ENCODE data around the gene HES6. TPM values are rescaled to one million over a fixed set of nuclear protein-coding genes. Genes with fewer than 3 reads are reported as not detected.
A peak's percentile ranks its signal among the peaks of the same experiment; 100 is the strongest.

HES6 gene
- total RNA-seq, 2 donors from 2014 or later: 2.9 to 17.7 TPM

DNA sequence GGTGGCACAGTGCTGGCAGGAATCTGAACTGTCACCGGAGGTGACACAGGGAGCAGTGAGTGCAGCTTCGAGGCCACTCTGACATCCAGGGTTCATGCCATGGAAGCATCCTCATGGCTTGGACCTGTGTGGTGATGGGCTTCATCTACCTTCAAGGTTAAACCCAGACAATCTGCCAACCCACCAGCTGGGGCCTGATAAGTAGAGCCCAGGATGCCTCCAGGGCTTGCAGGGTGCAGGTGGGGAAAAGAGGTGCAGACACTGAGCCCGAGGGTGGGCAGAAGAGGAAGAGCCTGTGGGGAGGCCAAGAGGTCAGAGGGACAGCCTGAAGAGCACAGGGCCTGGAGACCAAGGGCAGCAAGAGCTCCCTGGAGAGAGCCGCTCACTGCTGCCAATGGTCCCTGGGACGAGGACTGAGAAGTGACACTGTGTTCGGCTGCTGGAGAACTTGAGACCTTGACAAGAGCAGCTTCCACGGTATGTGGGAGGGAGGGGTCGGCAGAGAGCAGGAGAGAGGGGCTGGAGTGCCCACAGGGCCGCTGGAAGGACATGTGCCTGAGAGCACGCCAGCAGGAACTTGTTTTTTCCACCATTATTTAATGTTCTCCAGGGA, 8.1 kb upstream of the HES6 start:
- Histone ChIP-seq H3K27ac (no peak overlapping the region), H3K4me3 (no peak overlapping the region), H3K9me3 (no peaks in the 10 kb centered on the region), H3K36me3 (peaks cover 7 to 16% of the 10 kb centered on the region in 2 donors), H3K4me1 (replicated peaks) (peaks cover 6% of the 10 kb centered on the region), H3K27me3 (replicated peaks; ENCODE audit: insufficient read depth) (no peaks in the 10 kb centered on the region)
- intact Hi-C loops (cut with DNase I): no loop called here
- DNase-seq (ENCODE audit: low spot score): no peak
- TF ChIP-seq POLR2AphosphoS5 (IDR thresholded peaks at IDR 0.05): no peak
- 78% methylated on average over 10 of the region's 10 CpGs for WGBS

DNA sequence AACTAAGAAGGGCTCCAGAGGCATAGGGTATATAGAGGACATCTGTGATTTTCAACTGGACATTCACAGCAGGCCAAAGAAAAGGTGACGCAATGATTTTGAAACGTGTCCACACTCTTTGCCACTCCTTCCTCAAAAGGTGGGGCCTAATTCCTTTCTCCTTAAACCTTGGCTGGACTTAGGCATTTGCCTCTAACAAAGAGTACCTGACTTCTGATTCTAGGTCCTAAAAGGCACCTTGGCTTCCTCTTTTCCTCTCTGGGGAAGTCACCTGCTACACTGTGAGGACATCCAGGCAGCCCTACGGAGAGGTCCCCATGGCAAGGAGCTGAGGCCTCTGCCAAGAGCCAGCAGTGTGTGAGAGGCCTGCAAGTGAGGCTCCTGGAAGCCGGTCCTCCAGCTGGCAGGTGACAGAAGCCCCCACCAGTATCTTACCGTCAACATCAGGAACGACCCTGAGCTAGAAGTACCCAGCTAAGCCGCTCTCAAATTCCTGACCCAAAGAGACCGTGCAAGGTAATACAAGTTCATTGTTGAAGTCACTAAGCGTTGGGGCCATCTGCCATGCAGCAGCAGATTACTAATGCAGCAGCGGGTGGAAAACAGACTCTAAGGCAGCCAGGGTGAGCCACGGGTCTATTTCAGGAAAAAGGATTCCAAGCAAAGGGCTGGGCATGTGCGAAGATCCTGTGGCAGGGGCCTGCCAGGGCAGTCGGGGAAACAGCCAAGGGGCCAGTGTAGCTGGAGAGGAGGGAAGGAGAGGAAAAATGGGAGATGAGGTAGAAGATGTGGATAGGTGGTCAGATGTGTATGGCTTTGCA, 7.4 kb upstream of the HES6 start:
- Histone ChIP-seq H3K27me3 (replicated peaks; ENCODE audit: insufficient read depth) (no peaks in the 10 kb centered on the region), H3K9me3 (no peaks in the 10 kb centered on the region), H3K4me1 (replicated peaks) (peaks cover 7% of the 10 kb centered on the region), H3K4me3 (no peak overlapping the region), H3K36me3 (peaks cover 7 to 16% of the 10 kb centered on the region in 2 donors), H3K27ac (no peak overlapping the region)
- intact Hi-C loops (cut with DNase I): no loop called here
- WGBS: 87% methylated on average over 13 of the region's 13 CpGs
- TF ChIP-seq POLR2A (IDR thresholded peaks at IDR 0.05) (no peak), POLR2AphosphoS5 (IDR thresholded peaks at IDR 0.05) (no peak)
- TF ChIP-seq, protein P1, sequence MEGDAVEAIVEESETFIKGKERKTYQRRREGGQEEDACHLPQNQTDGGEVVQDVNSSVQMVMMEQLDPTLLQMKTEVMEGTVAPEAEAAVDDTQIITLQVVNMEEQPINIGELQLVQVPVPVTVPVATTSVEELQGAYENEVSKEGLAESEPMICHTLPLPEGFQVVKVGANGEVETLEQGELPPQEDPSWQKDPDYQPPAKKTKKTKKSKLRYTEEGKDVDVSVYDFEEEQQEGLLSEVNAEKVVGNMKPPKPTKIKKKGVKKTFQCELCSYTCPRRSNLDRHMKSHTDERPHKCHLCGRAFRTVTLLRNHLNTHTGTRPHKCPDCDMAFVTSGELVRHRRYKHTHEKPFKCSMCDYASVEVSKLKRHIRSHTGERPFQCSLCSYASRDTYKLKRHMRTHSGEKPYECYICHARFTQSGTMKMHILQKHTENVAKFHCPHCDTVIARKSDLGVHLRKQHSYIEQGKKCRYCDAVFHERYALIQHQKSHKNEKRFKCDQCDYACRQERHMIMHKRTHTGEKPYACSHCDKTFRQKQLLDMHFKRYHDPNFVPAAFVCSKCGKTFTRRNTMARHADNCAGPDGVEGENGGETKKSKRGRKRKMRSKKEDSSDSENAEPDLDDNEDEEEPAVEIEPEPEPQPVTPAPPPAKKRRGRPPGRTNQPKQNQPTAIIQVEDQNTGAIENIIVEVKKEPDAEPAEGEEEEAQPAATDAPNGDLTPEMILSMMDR (IDR thresholded peaks at IDR 0.05): no peak
- no peak for DNase-seq (ENCODE audit: low spot score)

DNA sequence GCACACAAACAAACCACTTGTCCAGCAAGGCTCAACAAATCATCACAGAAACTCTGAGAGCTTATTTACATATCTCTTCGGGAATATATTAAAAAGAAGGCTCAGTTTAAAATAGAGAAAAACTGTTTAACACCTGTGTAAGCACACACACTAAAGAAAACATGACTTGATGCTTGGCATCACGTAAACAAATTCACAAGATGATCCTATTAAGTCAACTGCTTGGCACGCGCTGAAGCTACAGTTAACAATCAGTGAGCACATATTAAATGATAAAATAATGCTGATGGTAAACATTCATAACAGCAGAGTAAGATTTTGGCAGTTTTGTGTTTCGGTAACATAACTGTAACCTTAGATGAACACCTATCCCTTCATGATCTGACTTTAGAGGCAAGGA, 4.3 kb upstream of the HES6 start:
- peaks cover 0 to 6% of the 10 kb centered on the region in 2 donors for H3K36me3 ChIP-seq
- intact Hi-C loops (cut with DNase I): no loop called here
- no peak for DNase-seq (ENCODE audit: low spot score)
- TF ChIP-seq POLR2AphosphoS5 (IDR thresholded peaks at IDR 0.05): peak; percentile 35
- TF ChIP-seq POLR2A (IDR thresholded peaks at IDR 0.05): no peak
- TF ChIP-seq, protein P1 (IDR thresholded peaks at IDR 0.05): no peak
- H3K27me3 ChIP-seq (replicated peaks; ENCODE audit: insufficient read depth): no peaks in the 10 kb centered on the region
- no peak overlapping the region for H3K4me3 ChIP-seq
- no peak overlapping the region for H3K27ac ChIP-seq
- WGBS: 64% methylated on average over 5 of the region's 5 CpGs
- H3K4me1 ChIP-seq (replicated peaks): peaks cover 19% of the 10 kb centered on the region
- H3K9me3 ChIP-seq: no peaks in the 10 kb centered on the region

DNA sequence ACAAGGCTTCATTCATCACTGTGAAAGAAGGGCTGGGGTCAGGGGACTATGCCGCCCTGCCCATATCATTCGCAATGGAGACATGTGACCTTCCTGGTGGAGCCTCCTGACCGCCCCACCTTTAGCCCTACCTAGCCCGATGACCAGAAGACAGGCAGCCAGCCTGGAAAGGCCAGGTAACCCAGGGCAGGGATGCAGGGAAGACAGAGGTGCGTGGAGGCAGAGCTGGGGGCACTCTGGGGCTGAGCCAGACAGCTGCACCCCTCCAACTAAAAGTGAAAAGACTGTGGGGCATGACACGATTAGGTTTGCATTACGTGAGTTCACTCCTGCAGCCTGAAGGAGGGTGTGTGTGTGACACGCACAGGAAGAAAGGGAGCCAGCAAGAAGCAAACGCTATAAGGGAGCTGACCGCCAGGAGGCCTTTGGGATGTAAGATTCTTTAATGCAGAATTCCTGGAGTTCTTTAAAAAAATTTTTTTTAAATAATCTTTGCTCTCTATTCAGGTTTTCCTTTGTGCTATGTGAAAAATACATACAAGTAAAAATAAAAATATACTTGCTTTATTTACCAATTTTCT, 3.7 kb upstream of the HES6 start:
- TF ChIP-seq POLR2AphosphoS5 (IDR thresholded peaks at IDR 0.05) (no peak), POLR2A (IDR thresholded peaks at IDR 0.05) (no peak)
- TF ChIP-seq, protein P1 (IDR thresholded peaks at IDR 0.05): no peak
- no peak for DNase-seq (ENCODE audit: low spot score)
- H3K36me3 ChIP-seq: peaks cover 0 to 6% of the 10 kb centered on the region in 2 donors
- no peaks in the 10 kb centered on the region for H3K9me3 ChIP-seq
- H3K4me1 ChIP-seq (replicated peaks): peaks cover 19% of the 10 kb centered on the region
- WGBS: 76% methylated on average over 10 of the region's 10 CpGs
- intact Hi-C loops (cut with DNase I): no loop called here
- H3K27ac ChIP-seq: no peak overlapping the region
- H3K27me3 ChIP-seq (replicated peaks; ENCODE audit: insufficient read depth): no peaks in the 10 kb centered on the region
- no peak overlapping the region for H3K4me3 ChIP-seq

DNA sequence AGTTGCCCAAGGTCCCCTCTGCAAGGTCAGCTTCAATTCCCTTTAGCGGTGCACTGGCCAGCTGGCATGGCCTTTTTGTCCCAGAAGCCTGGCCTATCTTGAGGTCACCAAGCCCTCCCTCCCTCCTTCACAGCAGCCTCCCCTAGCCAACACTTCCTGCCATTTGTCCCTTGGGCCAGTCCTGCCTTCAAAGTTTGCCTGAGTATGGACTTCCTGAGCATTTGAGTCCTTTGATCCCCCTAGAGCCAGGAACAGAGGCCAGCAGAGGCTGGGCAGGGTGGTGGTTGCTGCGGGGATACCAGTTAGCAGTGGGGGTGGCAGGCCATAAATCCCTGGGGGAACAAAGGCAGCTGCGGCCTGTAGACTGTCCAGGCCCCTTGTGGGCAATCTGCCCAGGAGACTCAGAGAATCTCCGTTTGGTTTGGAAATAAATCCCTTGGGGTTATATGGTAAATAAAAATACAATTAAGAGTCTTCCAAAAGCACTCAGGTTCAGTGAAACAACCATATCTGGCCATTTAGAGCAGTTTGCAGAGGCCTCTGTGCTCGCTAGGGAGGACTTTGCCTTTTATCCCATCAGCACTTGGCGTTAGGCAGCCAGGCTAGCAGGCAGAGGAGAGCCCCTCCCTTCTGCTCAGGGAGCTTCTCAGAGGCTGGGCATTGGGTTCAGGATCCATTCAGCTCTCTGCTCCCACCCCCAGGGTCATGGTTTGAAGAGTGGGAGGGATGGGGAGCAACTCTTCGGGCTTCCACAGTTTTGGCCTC, 3.1 kb upstream of the HES6 start:
- TF ChIP-seq POLR2AphosphoS5 (IDR thresholded peaks at IDR 0.05) (no peak), POLR2A (IDR thresholded peaks at IDR 0.05) (no peak)
- Histone ChIP-seq H3K27ac (no peak overlapping the region), H3K36me3 (peaks cover 0 to 6% of the 10 kb centered on the region in 2 donors), H3K9me3 (no peaks in the 10 kb centered on the region), H3K27me3 (replicated peaks; ENCODE audit: insufficient read depth) (no peaks in the 10 kb centered on the region), H3K4me3 (no peak overlapping the region), H3K4me1 (replicated peaks) (peaks cover 19% of the 10 kb centered on the region)
- intact Hi-C loops (cut with DNase I): no loop called here
- no peak for DNase-seq (ENCODE audit: low spot score)
- 61% methylated on average over 7 of the region's 7 CpGs for WGBS
